Fibroblast of lung (primary cell): ENCODE results near the gene MTRF1.

ENCODE experiments used
- CTCF ChIP-seq, 2 donors: IDR thresholded peaks in 1 of 2; conservative IDR thresholded peaks in 1 of 2; 1 replicate in 1 of 2; 2 replicates in 1 of 2; pipeline ENCODE4 v1.5.1; 2011 to 2012; ENCODE audit warnings: low read length in 2 of 2, control low read depth in 1 of 2, inconsistent platforms in 1 of 2, low read depth in 1 of 2, mild to moderate bottlenecking in 1 of 2
- EZH2 ChIP-seq: IDR thresholded peaks from 2 replicates; pipeline ENCODE4 v1.5.1; 2012; ENCODE audit warnings: low read length, control low read depth, mild to moderate bottlenecking; ENCODE audit errors: missing control alignments

- TF ChIP-seq EZH2 (no peak), CTCF (conservative IDR thresholded peaks at IDR 0.05 in 1 of 2, IDR thresholded peaks at IDR 0.05 in 1 of 2; ENCODE audit: low read depth in 1 of 2, low read length in 2 of 2) (no peak)
These were observed 34.0 kb downstream of the MTRF1 start for GRCh38 chr13:41229356-41229755.
